HG02610 (cell line): Measurements from ENCODE around the gene MAPKAPK5.
"Not testable (repeated sequence)": the region's sequence is repeated elsewhere in the genome, so short reads cannot be mapped to it uniquely, and the experiment has no call there.

ENCODE experiments used
- ATAC-seq: cut with Tn5 transposase; IDR thresholded peaks from one replicate; pipeline ENCODE4 v1.9.1; 2021; ENCODE audit warnings: mild to moderate bottlenecking, moderate library complexity; ENCODE audit not compliant: unreplicated experiment

The MAPKAPK5 gene

GRCh38 chr12:111827907-111828306, 14.1 kb upstream of the MAPKAPK5 start:
- ATAC-seq: no peak

- no peak for ATAC-seq
Measured at GRCh38 chr12:111828338-111828979, 13.6 kb upstream of the MAPKAPK5 start.

- ATAC-seq: not testable (repeated sequence)
Measured at GRCh38 chr12:111829635-111830034, 12.4 kb upstream of the MAPKAPK5 start.

GRCh38 chr12:111834740-111835386, 7.2 kb upstream of the MAPKAPK5 start:
- not testable (repeated sequence) for ATAC-seq

- ATAC-seq: not testable (repeated sequence)
Measured at GRCh38 chr12:111835531-111836181, 6.4 kb upstream of the MAPKAPK5 start.

GRCh38 chr12:111838353-111838752, 3.7 kb upstream of the MAPKAPK5 start:
- no peak for ATAC-seq

GRCh38 chr12:111840807-111841206, 1.2 kb upstream of the MAPKAPK5 start:
- no peak for ATAC-seq

GRCh38 chr12:111841236-111841749, 735 bp upstream of the MAPKAPK5 start:
- peak; percentile 4 for ATAC-seq

- ATAC-seq: peak; percentile 4
Measured at GRCh38 chr12:111842556-111843396, 748 bp downstream of the MAPKAPK5 start.

- no peak for ATAC-seq
Measured at GRCh38 chr12:111846016-111846415, 4.0 kb downstream of the MAPKAPK5 start.

- no peak for ATAC-seq
Measured at GRCh38 chr12:111850526-111850925, 8.5 kb downstream of the MAPKAPK5 start.

GRCh38 chr12:111858186-111858585, 16.2 kb downstream of the MAPKAPK5 start:
- no peak for ATAC-seq

GRCh38 chr12:111858778-111859177, 16.8 kb downstream of the MAPKAPK5 start:
- no peak for ATAC-seq

GRCh38 chr12:111864913-111865312, 22.9 kb downstream of the MAPKAPK5 start:
- ATAC-seq: no peak

- ATAC-seq: no peak
Measured at GRCh38 chr12:111867531-111867930, 25.5 kb downstream of the MAPKAPK5 start.

GRCh38 chr12:111868676-111869588, 26.9 kb downstream of the MAPKAPK5 start:
- ATAC-seq: no peak

- ATAC-seq: no peak
Measured at GRCh38 chr12:111869671-111870070, 27.6 kb downstream of the MAPKAPK5 start.

- ATAC-seq: no peak
Measured at GRCh38 chr12:111870216-111870615, 28.2 kb downstream of the MAPKAPK5 start.

GRCh38 chr12:111870706-111871105, 28.7 kb downstream of the MAPKAPK5 start:
- no peak for ATAC-seq

GRCh38 chr12:111873113-111873512, 31.1 kb downstream of the MAPKAPK5 start:
- no peak for ATAC-seq
